HG03045 (cell line): Measurements from ENCODE around the gene CDH20.

Experiments
- ATAC-seq: cut with Tn5 transposase; IDR thresholded peaks from one replicate; pipeline ENCODE4 v1.9.1; 2021; ENCODE audit warnings: mild to moderate bottlenecking, moderate library complexity; ENCODE audit not compliant: unreplicated experiment

CDH20 gene

DNA sequence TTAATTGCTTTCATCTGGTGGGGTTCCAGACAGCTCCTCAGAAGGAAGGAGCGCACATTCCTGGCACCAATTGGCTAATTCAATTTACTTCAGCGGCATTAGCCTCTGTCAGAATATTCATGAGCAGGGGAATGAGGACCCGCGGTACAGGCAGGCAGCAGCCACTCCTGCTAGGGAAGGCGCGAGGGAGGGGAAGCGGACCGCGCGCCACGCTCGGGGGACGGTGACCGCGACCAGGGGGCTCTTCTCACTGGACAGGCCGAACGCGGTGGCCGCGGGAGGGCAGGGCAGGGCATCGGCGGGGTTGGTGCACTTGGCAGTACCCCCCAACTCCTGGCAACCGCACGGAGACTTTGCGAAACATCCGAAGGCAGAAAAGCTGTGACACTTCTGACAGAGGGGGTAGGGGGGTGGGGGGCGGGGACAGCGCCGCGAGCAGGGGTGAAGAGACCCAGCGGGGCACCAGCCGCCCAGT is at the start of gene CDH20:
TSS of gene CDH20 (plus strand) at position 160 of the 475 bp plus-strand sequence.
- no peak for ATAC-seq

DNA sequence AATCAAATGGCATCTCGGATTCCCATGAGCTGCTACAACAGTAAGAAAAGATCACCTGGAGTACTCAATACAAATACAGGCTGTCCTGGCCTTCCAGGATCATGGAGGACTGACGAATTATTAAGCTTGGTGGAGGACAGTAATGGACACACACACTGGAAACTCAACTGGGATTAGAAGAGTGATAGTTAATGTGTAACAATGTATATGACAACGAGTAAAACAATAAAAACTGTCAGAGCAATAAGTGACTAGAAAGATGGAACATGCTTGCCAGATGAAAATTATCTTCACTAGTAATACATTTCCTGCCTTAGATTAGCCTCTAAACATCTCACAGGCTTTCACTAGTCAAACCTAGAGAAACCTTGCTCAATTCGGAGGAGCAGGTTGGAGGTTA is 49.2 kb upstream of the CDH20 start:
- ATAC-seq: no peak

DNA sequence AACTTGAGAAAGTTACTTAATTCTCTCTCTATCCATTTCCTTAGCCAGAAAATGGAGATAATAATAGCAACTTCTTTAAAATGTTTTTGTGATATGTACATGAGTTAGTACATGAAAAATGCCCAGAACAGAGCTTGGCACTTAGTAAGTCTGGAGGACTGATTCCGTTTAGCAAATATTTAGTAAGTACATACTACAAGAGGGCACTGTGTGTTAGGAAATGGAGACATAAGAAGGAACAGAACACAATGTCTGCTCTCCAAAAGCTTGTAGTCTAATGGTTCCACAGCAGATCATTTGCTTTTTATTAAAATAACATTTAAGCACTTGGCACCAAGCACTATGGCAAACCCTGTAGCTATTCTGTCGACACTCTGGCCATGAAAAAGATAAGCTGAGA is 47.5 kb upstream of the CDH20 start:
- ATAC-seq: no peak

DNA sequence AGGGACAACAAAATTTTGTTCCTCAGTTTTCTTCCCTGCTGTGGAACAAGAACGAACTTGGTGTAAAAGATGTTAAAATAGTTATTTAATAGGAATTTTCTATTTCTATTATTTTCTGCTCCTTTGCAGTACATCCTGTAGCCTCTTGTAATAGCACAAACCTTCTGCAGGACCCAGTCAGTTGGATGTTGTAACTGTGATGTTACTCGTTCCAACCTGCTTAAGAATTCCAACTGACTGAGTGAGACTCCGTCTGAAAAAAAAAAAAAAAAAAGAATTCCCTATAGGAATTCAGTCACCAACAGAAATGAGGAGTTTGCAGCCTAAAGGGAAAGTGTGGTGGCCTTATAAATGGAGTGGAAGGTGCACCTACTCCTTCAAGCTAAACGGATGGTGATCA is 46.4 kb upstream of the CDH20 start:
- ATAC-seq: no peak

DNA sequence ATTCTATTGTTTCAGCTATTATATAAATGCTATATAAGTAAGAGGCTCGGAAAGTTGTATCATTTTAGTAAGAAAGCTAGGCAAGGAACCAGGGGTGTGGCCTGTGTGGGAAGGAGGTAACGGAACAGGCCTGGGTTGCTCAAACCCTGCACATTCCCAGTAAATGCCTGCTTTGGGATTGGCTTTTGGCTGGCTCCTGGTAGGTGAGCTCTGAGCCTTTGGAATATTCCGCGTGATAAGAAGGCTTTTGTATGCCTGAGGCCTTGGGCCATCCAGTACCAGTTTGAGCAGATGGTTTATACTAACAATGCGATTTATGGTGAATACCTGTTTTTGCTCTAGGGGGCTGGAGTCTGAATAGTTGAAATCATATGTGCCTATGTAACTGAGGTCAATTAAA is 42.6 kb upstream of the CDH20 start:
- ATAC-seq: no peak

DNA sequence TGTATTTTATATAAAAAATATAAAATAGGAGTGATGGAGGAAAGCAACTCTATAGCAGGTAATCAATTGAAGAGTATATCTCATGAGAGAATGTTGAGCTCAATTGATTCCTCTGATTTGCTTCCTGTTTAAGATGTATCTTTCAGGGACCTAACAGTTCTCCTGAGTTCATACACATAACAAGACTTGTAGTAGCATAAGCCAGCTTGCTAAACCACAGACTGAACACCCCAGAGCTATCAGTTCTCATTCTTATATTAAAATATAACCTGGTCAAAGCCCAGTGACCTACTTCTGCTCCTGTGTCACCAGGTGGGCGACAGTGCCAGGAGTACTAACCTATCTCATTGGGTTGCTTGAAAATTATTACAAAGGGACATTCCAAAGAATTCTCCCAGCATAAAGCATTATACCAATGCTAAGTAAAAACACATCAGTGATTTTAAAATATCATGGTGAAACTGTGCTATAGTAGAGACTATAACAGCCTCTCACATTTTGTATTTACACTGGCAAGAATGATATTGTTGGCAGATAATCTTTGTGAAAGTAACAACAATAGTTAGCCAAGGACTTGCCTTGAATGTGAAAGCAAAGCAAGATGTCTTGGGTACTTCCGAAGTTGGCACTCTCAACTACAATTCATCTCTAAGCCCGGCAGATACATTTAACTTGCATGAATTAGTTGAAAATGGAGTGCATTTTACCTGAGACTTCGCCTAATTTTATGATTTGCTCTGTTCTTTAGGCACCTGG is 40.8 kb upstream of the CDH20 start:
- no peak for ATAC-seq

DNA sequence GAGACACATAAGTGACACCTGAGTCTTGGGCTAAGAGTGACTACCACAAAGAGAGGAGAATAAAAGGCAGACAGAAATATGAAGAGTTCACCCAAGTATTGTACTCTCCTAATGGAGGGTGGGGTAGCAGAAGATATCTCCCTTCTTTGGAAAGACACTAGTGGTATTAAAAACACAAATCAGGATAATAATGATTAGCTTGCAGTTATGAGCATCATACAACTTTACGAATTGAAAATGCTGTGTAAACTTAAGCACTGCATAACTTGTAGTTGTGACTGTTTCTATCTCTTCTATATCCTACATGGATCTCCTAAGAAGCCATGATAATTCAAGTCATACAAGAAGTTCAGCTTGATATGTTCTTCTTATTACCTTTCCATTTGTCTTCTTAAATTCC is 38.1 kb upstream of the CDH20 start:
- no peak for ATAC-seq

DNA sequence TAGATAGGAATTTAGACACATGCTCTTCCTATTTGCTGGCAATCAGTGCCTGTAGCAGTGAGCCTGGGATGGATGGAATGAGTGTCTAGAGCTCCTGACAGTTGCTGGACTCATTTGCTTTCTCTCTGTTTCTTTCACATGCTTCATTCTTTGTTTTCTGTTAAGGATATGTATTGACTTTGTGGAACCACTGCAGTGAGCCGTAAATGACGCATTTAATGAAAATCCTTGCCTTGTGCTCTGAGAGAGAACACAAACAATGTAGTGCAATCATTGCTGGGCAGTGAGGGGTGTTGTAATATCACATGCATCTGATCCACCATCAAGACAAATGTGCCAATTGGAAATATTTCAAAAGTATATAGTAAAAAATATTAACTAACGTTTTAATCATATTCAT is 25.2 kb upstream of the CDH20 start:
- ATAC-seq: no peak

DNA sequence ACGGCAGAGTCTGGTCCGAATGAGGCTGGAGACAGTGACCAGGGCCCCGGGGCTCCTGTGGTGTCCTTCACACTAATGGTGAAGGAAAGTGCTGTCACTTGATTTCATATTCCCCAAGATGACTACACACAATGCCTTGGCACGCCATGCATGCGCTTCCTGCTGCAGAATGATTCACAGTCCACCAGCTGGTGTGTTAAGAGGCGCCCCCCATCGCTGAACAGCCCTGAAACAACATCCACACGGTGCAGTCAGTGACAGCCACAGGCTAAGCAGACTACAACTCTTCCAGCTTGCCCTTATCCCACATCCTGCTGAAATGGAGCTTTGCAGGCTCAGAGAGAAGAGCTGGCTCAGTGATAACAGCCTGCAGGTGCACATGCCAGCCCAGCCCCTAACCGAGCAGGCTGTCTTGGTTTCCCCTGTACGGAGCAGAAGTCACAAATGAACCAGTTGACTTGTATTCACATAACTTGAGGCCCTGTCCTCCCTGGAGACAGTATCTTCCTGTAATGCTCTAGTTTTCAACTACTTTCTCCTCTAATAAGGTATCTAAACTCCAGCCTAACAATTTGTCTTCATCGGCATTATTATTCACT is 24.3 kb upstream of the CDH20 start:
- ATAC-seq: no peak

DNA sequence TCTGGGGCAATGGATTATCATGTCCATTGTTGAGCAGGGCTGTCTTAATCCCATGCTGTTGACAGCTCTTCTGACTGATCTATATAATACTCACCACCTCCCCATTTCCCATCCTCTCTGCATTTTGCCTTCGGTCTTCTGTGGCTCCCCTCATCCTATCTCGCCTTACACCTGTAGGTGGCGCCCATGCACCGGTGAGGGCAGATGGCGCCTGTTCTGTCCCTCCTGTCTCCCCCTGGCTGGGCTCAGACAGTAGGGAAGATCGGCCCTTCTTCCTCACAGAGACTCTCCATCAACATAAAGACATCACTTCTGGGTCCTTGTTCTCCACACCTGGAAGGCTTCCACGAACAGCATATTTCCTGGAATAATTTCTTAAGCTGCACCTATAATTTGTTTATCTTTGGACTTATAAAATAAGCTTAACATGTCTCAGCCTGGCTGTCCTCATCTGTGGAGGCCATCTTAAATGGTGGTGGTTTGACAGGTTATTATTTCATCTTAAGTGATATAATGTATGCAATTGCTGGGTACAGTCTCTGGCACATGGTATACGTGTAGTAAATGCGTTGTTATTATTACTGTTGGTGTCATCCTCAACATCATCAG is 10.9 kb upstream of the CDH20 start:
- peak; percentile 78 for ATAC-seq

DNA sequence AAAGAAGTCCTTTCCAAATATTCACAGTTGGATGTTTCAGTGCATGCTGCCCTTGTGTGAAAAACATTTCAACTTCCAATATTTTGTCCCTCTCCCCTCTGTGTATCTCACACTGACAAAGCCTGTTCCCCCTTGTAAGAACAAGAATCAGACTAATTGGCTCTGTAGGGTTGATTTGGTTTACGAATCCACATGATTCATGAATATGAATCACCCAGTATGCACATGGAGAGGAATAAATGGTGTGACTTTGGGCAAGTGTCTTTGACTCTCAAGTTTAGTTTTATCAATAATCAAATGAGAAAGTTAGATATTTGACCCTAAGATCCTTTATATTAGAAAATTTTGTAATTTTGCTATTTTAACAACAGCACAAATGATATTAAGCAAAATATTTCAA is 9.3 kb upstream of the CDH20 start:
- no peak for ATAC-seq

DNA sequence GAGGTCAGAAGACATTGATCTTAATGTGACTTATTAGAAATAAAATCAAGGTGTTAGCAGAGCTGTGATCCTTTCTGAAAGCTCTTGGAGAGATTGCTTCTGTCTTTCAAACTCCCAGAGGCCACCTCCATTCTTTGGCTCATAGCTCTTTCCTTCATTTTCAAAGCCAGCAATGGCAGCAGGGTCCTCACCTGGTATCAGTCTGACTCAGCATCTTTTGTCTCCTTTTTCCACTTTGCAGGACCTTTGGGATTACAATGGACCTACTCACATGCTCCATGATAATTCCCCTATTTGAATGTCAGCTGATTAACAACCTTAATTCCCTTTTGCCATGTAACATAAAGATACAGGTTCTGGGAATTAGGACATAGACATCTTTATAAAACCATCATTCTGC is 6.8 kb upstream of the CDH20 start:
- no peak for ATAC-seq

DNA sequence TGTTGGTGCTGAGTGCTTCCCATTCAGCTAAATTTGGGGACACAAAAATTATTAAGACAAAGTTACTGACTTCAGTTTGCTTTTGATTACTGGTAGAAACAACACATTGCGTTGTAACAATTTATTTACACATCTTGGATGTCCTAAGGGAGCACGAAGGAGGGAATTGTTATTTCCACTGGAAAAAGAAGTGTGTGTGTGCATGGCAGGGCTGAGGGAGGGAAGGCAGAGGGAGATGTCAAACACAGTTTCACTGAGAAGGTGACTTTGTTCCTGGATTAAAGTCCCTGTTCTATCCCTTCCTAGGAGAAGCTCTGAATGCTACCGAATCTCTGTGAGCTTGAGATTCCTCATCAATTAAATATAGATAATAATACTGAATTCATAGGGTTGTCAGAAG is 3.8 kb upstream of the CDH20 start:
- ATAC-seq: no peak

DNA sequence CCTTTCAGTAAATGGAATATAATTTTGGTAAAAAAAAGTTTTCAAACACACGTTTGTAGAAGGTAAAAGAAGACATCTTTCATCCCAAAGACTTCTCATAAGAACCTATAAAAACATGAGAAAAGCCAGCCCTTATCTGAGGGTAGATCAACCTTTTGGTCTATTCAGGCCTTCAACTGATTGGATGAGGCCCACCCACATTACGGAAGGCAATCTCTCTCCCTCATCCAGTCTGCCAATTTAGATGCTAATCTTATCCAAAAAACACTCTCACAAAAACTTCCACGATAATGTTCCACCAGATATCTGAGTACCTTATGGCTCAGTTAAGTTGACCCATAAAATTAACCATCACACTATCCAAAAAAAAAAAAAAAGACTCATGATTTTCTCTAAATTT is 2.2 kb upstream of the CDH20 start:
- ATAC-seq: no peak

DNA sequence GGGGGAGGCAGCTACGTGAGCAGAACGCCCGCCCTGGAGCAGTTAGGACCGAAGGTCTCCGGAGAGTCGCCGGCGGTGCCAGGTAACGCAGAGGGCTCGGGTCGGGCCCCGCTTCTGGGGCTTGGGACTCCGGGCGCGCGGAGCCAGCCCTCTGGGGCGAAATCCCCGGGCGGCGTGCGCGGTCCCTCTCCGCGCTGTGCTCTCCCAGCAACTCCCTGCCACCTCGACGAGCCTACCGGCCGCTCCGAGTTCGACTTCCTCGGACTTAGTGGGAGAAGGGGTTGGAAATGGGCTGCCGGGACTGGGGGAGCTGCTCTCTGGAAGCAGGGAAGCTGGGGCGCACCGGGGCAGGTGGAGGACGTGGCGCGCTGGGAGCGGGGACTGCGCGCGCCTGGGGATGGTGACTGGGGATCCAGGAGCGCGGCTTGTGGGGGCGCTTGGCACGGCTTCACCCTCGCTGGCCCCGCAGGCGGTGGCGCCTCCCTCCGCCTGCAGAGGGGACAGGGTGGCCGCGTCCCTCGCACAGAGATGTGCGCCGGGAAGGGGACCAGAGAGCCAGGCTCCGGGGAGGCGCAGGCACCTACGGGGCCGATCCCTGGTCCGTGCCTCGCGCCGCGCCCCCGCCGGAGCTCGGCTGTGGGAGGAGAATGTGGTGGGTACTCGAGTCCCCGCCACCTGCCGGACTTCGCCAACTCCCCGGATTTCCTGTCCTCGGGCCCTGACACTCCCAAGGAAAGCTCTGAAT is 688 bp downstream of the CDH20 start:
- no peak for ATAC-seq

DNA sequence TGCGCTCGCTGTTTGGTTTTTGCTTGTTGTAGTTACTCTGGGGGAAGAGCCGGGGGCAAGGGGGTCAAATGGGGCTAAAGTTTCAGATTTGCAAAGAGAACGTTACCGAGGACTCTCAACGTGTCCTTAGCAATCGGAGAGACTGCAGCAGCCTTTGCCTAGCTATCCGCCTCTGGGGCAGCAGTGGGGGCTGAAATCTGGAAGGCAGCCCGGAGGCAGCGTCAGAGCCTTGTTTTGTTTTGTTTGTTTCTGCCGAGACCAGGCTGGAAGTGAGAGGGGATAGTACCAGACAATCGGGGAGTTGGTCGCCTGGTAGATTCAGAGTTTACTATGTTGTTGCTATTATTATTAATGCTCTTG is 1.2 kb downstream of the CDH20 start:
- ATAC-seq: no peak

DNA sequence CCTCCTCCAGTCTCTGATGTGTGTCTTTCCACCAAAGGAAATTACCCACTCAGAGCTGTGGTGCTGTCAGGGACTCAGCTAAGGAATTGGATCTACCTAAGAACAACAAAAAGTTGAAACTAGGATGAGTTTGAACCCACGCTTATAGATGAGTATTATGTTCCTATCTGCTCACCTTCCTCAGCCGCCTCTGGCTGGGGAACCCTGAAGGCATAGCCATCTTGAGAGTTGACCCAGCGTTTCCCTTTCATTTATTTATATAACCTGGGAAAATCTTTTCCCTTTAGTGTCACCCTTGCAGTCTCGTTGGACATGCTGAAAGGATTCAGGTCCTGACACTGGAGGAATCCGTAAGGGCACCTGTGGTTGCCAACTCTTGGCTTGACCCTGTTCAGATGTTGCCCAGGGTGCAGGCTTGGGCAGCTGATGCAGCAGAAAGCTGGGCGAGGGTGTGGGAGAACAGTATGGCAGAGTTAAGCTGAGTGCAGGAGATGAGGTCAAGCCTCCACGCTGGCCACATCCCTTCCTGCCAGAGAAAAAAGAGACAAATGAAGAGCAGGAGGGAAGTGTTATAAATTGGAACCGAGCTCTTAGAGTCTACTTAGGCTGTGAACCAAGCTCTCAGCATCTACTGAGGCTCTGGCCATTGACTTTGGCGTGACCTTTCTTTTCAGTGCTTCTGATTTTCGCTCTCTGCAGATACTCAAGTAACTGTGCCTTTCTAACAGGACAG is 1.9 kb downstream of the CDH20 start:
- no peak for ATAC-seq

DNA sequence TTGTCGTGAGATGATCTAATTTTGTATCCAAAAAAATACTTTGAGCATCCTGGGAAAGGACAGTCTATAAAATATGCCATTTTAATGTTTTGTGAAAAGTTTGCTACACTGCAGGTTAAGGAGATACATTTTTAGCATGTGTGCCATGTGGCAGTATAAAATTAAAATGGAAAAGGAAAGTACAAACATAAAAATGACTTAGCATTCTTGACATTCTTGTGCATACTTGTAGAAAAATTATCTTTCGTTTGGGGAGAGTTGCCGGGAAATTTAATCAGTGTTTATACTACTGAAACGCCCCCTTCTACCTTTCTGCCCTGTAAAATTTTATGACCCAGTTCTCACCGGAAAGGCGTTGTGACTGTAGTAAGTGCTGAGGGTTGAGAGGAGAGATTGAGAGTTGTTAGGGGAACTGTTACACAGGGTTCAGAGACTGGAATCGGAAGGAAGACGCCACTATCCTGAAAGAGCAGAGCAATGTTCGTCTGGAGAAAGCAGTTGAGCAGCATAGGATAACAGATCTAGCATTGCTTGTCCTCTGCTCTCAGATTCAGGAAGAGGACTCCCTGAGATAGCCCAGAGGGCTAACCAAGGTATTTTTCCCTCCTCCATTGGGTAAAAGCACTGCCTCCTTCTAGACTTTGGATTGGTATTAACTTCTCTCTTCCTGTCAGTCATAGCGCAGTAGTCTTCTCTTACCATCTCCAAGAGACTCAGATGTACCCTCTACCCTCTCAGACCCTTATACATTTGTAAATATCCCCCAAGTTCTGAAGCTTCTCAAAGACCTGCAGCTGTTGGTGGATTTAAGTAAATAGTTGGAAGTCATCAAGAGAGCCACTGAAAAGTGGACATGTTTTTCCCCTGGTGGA is 2.7 kb downstream of the CDH20 start:
- no peak for ATAC-seq

DNA sequence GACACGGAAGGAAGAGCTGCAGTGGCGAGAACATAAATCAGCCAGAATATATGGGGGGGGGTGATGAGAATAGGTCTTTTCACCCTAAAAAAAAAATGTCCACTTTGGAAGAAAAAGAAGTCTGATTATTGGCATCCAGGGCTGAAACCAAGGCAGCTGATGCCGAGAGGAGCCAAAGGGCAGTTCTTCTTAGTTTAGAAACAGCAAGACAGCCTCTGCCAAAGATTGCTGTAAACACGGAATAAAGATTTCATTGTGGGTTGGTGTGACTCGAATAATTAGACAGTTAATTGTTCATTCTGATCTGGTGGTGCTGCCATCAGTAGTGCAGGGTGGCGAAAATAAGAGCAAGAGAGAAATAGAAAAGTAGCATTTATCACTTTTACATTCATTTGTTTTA is 3.5 kb downstream of the CDH20 start:
- ATAC-seq: no peak

DNA sequence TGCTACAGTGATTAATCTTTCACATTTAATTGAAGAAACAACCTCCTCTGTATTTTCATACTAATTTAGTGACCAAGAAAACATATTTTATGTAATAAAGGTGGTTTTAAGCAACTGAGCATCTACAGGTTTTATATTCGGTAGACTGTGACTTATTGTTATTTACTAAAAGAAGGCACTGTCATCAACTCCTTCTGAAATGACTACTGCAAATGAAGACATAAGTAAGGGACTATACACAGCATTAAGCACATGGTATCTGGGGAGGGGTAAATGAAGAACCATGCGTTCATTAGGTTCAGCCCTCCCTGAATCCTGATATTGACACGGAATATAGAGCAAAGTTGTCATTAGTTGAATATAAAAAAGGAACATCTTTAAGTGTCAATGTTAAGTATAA is 4.3 kb downstream of the CDH20 start:
- ATAC-seq: no peak
